Liver (tissue), 9 donors: ENCODE measurements around the gene SHQ1. TPM values are rescaled to one million over a fixed set of nuclear protein-coding genes. Genes with fewer than 3 reads are reported as not detected.

Source experiments
- DNase-seq: peaks from one replicate; pipeline ENCODE4 v3.0.0-alpha.2; 2017; ENCODE audit warnings: low spot score
- H3K27ac ChIP-seq, 2 donors: one replicate each; pipeline ENCODE4 v1.7.0; 2013; ENCODE audit warnings: inconsistent platforms in 2 of 2, low read length in 2 of 2, control low read depth in 1 of 2, low read depth in 1 of 2, mild to moderate bottlenecking in 1 of 2
- H3K27me3 ChIP-seq, 4 donors: one replicate each; pipeline versions ENCODE4 v1.6.1 to v1.7.0; 2013; ENCODE audit warnings: low read length in 3 of 4, inconsistent platforms in 1 of 4, mild to moderate bottlenecking in 1 of 4, moderate library complexity in 1 of 4; ENCODE audit not compliant: control insufficient read depth in 4 of 4, insufficient read depth in 4 of 4
- H3K36me3 ChIP-seq, 4 donors: one replicate each; pipeline versions ENCODE4 v1.6.1 to v1.7.0; 2013; ENCODE audit warnings: low read length in 3 of 4, mild to moderate bottlenecking in 3 of 4, low read depth in 1 of 4, moderate library complexity in 1 of 4; ENCODE audit not compliant: control insufficient read depth in 4 of 4, insufficient read depth in 3 of 4
- H3K4me1 ChIP-seq, 4 donors: one replicate each; pipeline versions ENCODE4 v1.6.1 to v1.7.0; 2013; ENCODE audit warnings: low read length in 3 of 4, mild to moderate bottlenecking in 3 of 4, moderate library complexity in 1 of 4; ENCODE audit not compliant: control insufficient read depth in 4 of 4, insufficient read depth in 4 of 4
- H3K4me3 ChIP-seq, 3 donors: one replicate each; pipeline versions ENCODE4 v1.6.1 to v1.7.0; 2013; ENCODE audit warnings: low read length in 3 of 3, control low read depth in 1 of 3, low read depth in 1 of 3, mild to moderate bottlenecking in 1 of 3
- H3K9ac ChIP-seq, 2 donors: one replicate each; pipeline ENCODE4 v1.7.0; 2013; ENCODE audit warnings: low read length in 2 of 2, mild to moderate bottlenecking in 2 of 2, moderate library complexity in 2 of 2, control low read depth in 1 of 2, low read depth in 1 of 2
- H3K9me3 ChIP-seq, 4 donors: one replicate each; pipeline versions ENCODE4 v1.6.1 to v1.7.0; 2013; ENCODE audit warnings: low read length in 3 of 4; ENCODE audit not compliant: control insufficient read depth in 4 of 4
- ATF3 ChIP-seq: IDR thresholded peaks from 2 replicates; pipeline ENCODE4 v1.6.1; 2016; ENCODE audit warnings: antibody characterized with exemption
- EGR1 ChIP-seq, 2 donors: IDR thresholded peaks; 2 replicates each; pipeline ENCODE4 v1.6.1; 2016 to 2018; ENCODE audit warnings: antibody characterized with exemption in 2 of 2, low read depth in 2 of 2
- FOXA1 ChIP-seq: IDR thresholded peaks from 2 replicates; pipeline ENCODE4 v1.6.1; 2016; ENCODE audit warnings: antibody characterized with exemption
- FOXA2 ChIP-seq: IDR thresholded peaks from 2 replicates; pipeline ENCODE4 v1.6.1; 2016; ENCODE audit warnings: antibody characterized with exemption
- GABPA ChIP-seq, 2 donors: IDR thresholded peaks in 1 of 2; conservative IDR thresholded peaks in 1 of 2; 2 replicates each; pipeline ENCODE4 v1.6.1; 2016; ENCODE audit warnings: antibody characterized with exemption in 2 of 2, mild to moderate bottlenecking in 1 of 2, moderate library complexity in 1 of 2
- HNF4A ChIP-seq, 2 donors: conservative IDR thresholded peaks; 2 replicates each; pipeline ENCODE4 v1.6.1; 2016; ENCODE audit warnings: antibody characterized with exemption in 2 of 2, mild to moderate bottlenecking in 2 of 2
- HNF4G ChIP-seq: IDR thresholded peaks from 2 replicates; pipeline ENCODE4 v1.6.1; 2016; ENCODE audit warnings: antibody characterized with exemption
- JUND ChIP-seq, 2 donors: IDR thresholded peaks; 2 replicates each; pipeline ENCODE4 v1.6.1; 2016; ENCODE audit warnings: antibody characterized with exemption in 2 of 2
- NR2F2 ChIP-seq: IDR thresholded peaks from 2 replicates; pipeline ENCODE4 v1.6.1; 2016; ENCODE audit warnings: antibody characterized with exemption
- RAD21 ChIP-seq, 2 donors: IDR thresholded peaks; 2 replicates each; pipeline ENCODE4 v1.6.1; 2016; ENCODE audit warnings: antibody characterized with exemption in 2 of 2, mild to moderate bottlenecking in 2 of 2
- RXRA ChIP-seq, 2 donors: IDR thresholded peaks; 2 replicates each; pipeline ENCODE4 v1.6.1; 2017 to 2018; ENCODE audit warnings: antibody characterized with exemption in 2 of 2, mild to moderate bottlenecking in 1 of 2
- SP1 ChIP-seq: IDR thresholded peaks from 2 replicates; pipeline ENCODE4 v1.6.1; 2018; ENCODE audit warnings: antibody characterized with exemption, mild to moderate bottlenecking
- TAF1 ChIP-seq: conservative IDR thresholded peaks from 2 replicates; pipeline ENCODE4 v1.6.1; 2016; ENCODE audit warnings: antibody characterized with exemption, mild to moderate bottlenecking
- YY1 ChIP-seq: IDR thresholded peaks from 2 replicates; pipeline ENCODE4 v1.6.1; 2016; ENCODE audit warnings: antibody characterized with exemption, mild to moderate bottlenecking
- ZBTB33 ChIP-seq: IDR thresholded peaks from 2 replicates; pipeline ENCODE4 v1.6.1; 2016; ENCODE audit warnings: antibody characterized with exemption
- WGBS: extraction: QIAGEN DNeasy Blood & Tissue Kit; methylation state at CpG from one replicate; pipeline ENCODE4 v1.1.7; 2013; 5-methylcytosine and 5-hydroxymethylcytosine counted together
- polyA plus RNA-seq, 2 donors: library from polyadenylated mRNA; stranded (reverse) in 1 of 2; unstranded in 1 of 2; fragments of 200-250 nt in 1 of 2; fragments of >200 nt in 1 of 2; fragmentation: Nextera tagmentation in 1 of 2; extraction: Ambion mirVana in 1 of 2; gene quantifications; one replicate each; pipeline versions ENCODE4 v1.2.1 to v1.2.3, GENCODE V29; 2013 to 2015
- total RNA-seq, 2 donors: library from RNA; depleted of rRNA; stranded (reverse); fragments of >200 nt; gene quantifications; one replicate each; pipeline ENCODE4 v1.2.3, GENCODE V29; 2014
- TF ChIP-seq, protein P1 (sequence below): IDR thresholded peaks from 2 replicates; pipeline ENCODE4 v1.6.1; 2016; ENCODE audit warnings: antibody characterized with exemption, mild to moderate bottlenecking
- TF ChIP-seq, protein P2 (sequence below): IDR thresholded peaks from 2 replicates; pipeline ENCODE4 v1.6.1; 2016; ENCODE audit warnings: antibody characterized with exemption
- TF ChIP-seq, protein P3 (sequence below): fragments of 150-350 bp; IDR thresholded peaks from 2 replicates; pipeline ENCODE4 v1.5.1; 2017; ENCODE audit warnings: improper control_type of control experiment, low read depth, low read length; ENCODE audit not compliant: missing input control
- donor health status: healthy.
- donor health status: healthy.
- donor health status: healthy.
- donor health status: healthy.
- donor health status: healthy.

SHQ1 gene
- total and polyA plus RNA-seq, 4 donors = 4.3 to 9.6 (median 6.1) TPM

- Histone ChIP-seq H3K9me3 (no peaks in the 10 kb centered on the region), H3K36me3 (no peaks in the 10 kb centered on the region), H3K27me3 (peaks cover 0 to 3% (median 0%) of the 10 kb centered on the region in 4 donors), H3K27ac (no peak overlapping the region), H3K9ac (no peak overlapping the region), H3K4me3 (no peak overlapping the region), H3K4me1 (no peaks in the 10 kb centered on the region)
- WGBS = 70% methylated on average over 7 of the region's 7 CpGs
- no peak for DNase-seq
- TF ChIP-seq EGR1 (IDR thresholded peaks at IDR 0.05; ENCODE audit: low read depth in 2 of 2) (no peak), ATF3 (no peak), RAD21 (IDR thresholded peaks at IDR 0.05) (no peak), HNF4G (no peak), NR2F2 (no peak), GABPA (IDR thresholded peaks at IDR 0.05 in 1 of 2, conservative IDR thresholded peaks at IDR 0.05 in 1 of 2) (no peak), JUND (IDR thresholded peaks at IDR 0.05) (no peak)
- TF ChIP-seq, protein P1, sequence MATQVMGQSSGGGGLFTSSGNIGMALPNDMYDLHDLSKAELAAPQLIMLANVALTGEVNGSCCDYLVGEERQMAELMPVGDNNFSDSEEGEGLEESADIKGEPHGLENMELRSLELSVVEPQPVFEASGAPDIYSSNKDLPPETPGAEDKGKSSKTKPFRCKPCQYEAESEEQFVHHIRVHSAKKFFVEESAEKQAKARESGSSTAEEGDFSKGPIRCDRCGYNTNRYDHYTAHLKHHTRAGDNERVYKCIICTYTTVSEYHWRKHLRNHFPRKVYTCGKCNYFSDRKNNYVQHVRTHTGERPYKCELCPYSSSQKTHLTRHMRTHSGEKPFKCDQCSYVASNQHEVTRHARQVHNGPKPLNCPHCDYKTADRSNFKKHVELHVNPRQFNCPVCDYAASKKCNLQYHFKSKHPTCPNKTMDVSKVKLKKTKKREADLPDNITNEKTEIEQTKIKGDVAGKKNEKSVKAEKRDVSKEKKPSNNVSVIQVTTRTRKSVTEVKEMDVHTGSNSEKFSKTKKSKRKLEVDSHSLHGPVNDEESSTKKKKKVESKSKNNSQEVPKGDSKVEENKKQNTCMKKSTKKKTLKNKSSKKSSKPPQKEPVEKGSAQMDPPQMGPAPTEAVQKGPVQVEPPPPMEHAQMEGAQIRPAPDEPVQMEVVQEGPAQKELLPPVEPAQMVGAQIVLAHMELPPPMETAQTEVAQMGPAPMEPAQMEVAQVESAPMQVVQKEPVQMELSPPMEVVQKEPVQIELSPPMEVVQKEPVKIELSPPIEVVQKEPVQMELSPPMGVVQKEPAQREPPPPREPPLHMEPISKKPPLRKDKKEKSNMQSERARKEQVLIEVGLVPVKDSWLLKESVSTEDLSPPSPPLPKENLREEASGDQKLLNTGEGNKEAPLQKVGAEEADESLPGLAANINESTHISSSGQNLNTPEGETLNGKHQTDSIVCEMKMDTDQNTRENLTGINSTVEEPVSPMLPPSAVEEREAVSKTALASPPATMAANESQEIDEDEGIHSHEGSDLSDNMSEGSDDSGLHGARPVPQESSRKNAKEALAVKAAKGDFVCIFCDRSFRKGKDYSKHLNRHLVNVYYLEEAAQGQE = no peak
Measured at GRCh38 chr3:72855001-72855400, 6.8 kb upstream of the SHQ1 start.

- TF ChIP-seq YY1 = no peak
- TF ChIP-seq HNF4G = no peak
- TF ChIP-seq, protein P2, sequence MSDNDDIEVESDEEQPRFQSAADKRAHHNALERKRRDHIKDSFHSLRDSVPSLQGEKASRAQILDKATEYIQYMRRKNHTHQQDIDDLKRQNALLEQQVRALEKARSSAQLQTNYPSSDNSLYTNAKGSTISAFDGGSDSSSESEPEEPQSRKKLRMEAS = no peak
- no peak for TF ChIP-seq ZBTB33
- TF ChIP-seq TAF1 = no peak
- TF ChIP-seq GABPA (IDR thresholded peaks at IDR 0.05 in 1 of 2, conservative IDR thresholded peaks at IDR 0.05 in 1 of 2) = no peak
- no peak for TF ChIP-seq EGR1 (IDR thresholded peaks at IDR 0.05; ENCODE audit: low read depth in 2 of 2)
- TF ChIP-seq, protein P3, sequence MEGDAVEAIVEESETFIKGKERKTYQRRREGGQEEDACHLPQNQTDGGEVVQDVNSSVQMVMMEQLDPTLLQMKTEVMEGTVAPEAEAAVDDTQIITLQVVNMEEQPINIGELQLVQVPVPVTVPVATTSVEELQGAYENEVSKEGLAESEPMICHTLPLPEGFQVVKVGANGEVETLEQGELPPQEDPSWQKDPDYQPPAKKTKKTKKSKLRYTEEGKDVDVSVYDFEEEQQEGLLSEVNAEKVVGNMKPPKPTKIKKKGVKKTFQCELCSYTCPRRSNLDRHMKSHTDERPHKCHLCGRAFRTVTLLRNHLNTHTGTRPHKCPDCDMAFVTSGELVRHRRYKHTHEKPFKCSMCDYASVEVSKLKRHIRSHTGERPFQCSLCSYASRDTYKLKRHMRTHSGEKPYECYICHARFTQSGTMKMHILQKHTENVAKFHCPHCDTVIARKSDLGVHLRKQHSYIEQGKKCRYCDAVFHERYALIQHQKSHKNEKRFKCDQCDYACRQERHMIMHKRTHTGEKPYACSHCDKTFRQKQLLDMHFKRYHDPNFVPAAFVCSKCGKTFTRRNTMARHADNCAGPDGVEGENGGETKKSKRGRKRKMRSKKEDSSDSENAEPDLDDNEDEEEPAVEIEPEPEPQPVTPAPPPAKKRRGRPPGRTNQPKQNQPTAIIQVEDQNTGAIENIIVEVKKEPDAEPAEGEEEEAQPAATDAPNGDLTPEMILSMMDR = no peak
- TF ChIP-seq FOXA2 = no peak
- no peak for TF ChIP-seq JUND (IDR thresholded peaks at IDR 0.05)
- no peak for TF ChIP-seq ATF3
- no peak for TF ChIP-seq FOXA1
- no peak for TF ChIP-seq HNF4A (conservative IDR thresholded peaks at IDR 0.05)
- no peak for TF ChIP-seq SP1
- TF ChIP-seq RAD21 (IDR thresholded peaks at IDR 0.05) = no peak
- TF ChIP-seq RXRA (IDR thresholded peaks at IDR 0.05) = no peak
- TF ChIP-seq NR2F2 = no peak
- TF ChIP-seq, protein P1 = no peak
- peak overlapping the region in 1 of 2 donors; percentile 92 for H3K27ac ChIP-seq
- H3K9ac ChIP-seq = no peak overlapping the region
Measured at GRCh38 chr3:72848703-72849081, 447 bp upstream of the SHQ1 start.

More at GRCh38 chr3:72848703-72849081, 447 bp upstream of the SHQ1 start:
- Histone ChIP-seq H3K4me3 (peak overlapping the region in 2 of 3 donors; percentile 63 to 100), H3K4me1 (peaks cover 0 to 18% (median 17%) of the 10 kb centered on the region in 4 donors), H3K9me3 (no peaks in the 10 kb centered on the region), H3K36me3 (no peaks in the 10 kb centered on the region), H3K27me3 (no peaks in the 10 kb centered on the region)
- WGBS = under 1% methylated on average over 11 of the region's 11 CpGs
- no peak for DNase-seq
